Measurements from ENCODE around the gene PAPOLG. TPM values are rescaled to one million over a fixed set of nuclear protein-coding genes. Genes with fewer than 3 reads are reported as not detected.

The PAPOLG gene
- total RNA-seq, 6 experiments from 2014 or later = 6.6 to 10.0 (median 8.6) TPM

GRCh38 chr2:60775048-60775639, 19.1 kb downstream of the PAPOLG start:
- Mint-ChIP-seq H3K9me3 (no peaks in the 10 kb centered on the region), H3K27ac (no peak overlapping the region), H3K36me3 (ENCODE audit: low read depth) (peaks cover 10% of the 10 kb centered on the region), H3K27me3 (ENCODE audit: insufficient read depth) (no peaks in the 10 kb centered on the region), H3K4me1 (ENCODE audit: low read depth) (no peaks in the 10 kb centered on the region), H3K4me3 (no peak overlapping the region)
- TF ChIP-seq CTCF (IDR thresholded peaks at IDR 0.05) = no peak
- DNase-seq = no peak

GRCh38 chr2:60778352-60778751, 22.3 kb downstream of the PAPOLG start:
- Mint-ChIP-seq H3K4me3 (no peak overlapping the region), H3K27me3 (ENCODE audit: insufficient read depth) (no peaks in the 10 kb centered on the region), H3K27ac (no peak overlapping the region), H3K9me3 (no peaks in the 10 kb centered on the region), H3K36me3 (ENCODE audit: low read depth) (peaks cover 8% of the 10 kb centered on the region; the same call in 1 of the 2 replicates), H3K4me1 (ENCODE audit: low read depth) (no peaks in the 10 kb centered on the region)
- no peak for DNase-seq
- TF ChIP-seq CTCF (IDR thresholded peaks at IDR 0.05) = no peak

GRCh38 chr2:60779426-60779825, 23.4 kb downstream of the PAPOLG start:
- no peak for DNase-seq
- Mint-ChIP-seq H3K27me3 (ENCODE audit: insufficient read depth) (no peaks in the 10 kb centered on the region), H3K36me3 (ENCODE audit: low read depth) (peaks cover 8% of the 10 kb centered on the region; the same call in 1 of the 2 replicates), H3K27ac (no peak overlapping the region), H3K4me3 (no peak overlapping the region), H3K9me3 (no peaks in the 10 kb centered on the region), H3K4me1 (ENCODE audit: low read depth) (no peaks in the 10 kb centered on the region)
- no peak for TF ChIP-seq CTCF (IDR thresholded peaks at IDR 0.05)

GRCh38 chr2:60780721-60781120, 24.7 kb downstream of the PAPOLG start:
- Mint-ChIP-seq H3K36me3 (ENCODE audit: low read depth) (peaks cover 8% of the 10 kb centered on the region; the same call in 1 of the 2 replicates), H3K4me3 (no peak overlapping the region), H3K9me3 (no peaks in the 10 kb centered on the region), H3K27ac (no peak overlapping the region), H3K4me1 (ENCODE audit: low read depth) (no peaks in the 10 kb centered on the region), H3K27me3 (ENCODE audit: insufficient read depth) (no peaks in the 10 kb centered on the region)
- TF ChIP-seq CTCF (IDR thresholded peaks at IDR 0.05) = no peak
- DNase-seq = no peak

GRCh38 chr2:60793169-60793568, 37.1 kb downstream of the PAPOLG start:
- H3K9me3 Mint-ChIP-seq = no peaks in the 10 kb centered on the region
- H3K4me3 Mint-ChIP-seq = no peak overlapping the region
- H3K27me3 Mint-ChIP-seq (ENCODE audit: insufficient read depth) = no peaks in the 10 kb centered on the region
- no peak overlapping the region for H3K27ac Mint-ChIP-seq
- no peak for DNase-seq
- peaks cover 27% of the 10 kb centered on the region for H3K36me3 Mint-ChIP-seq (ENCODE audit: low read depth)
- peaks cover 14% of the 10 kb centered on the region for H3K4me1 Mint-ChIP-seq (ENCODE audit: low read depth)
- TF ChIP-seq CTCF (IDR thresholded peaks at IDR 0.05) = no peak
